T-cell (primary cell): Measurements from ENCODE around the gene ENTPD8. TPM values are rescaled to one million over a fixed set of nuclear protein-coding genes. Genes with fewer than 3 reads are reported as not detected.

Experiments
- ATAC-seq, 4 experiments: fragments of 200-7000 bp in 3 of 4; fragments of 150-1000 bp in 1 of 4; cut with Tn5 transposase; replicated peaks in 1 of 4; 1 replicate in 3 of 4; 2 replicates in 1 of 4; pipeline ENCODE4 v1.10.0; 2021; ENCODE audit warnings: moderate library complexity in 3 of 4, mild to moderate bottlenecking in 2 of 4, moderate number of reproducible peaks in 1 of 4
- CTCF ChIA-PET, 2 donors: fragments of 300-600 bp; sonication (Branson Sonifier 250); formaldehyde crosslinking; loops; one replicate each; lab custom pipeline; 2022; ENCODE audit warnings: antibody characterized with exemption in 2 of 2; lab: Charles Lee
- POLR2A ChIA-PET, 2 donors: fragments of 300-600 bp; sonication (Branson Sonifier 250); formaldehyde crosslinking; loops; one replicate each; lab custom pipeline; 2022; ENCODE audit warnings: antibody characterized with exemption in 2 of 2; lab: Charles Lee
- DNase-seq, 35 experiments: peaks; one replicate each; pipeline versions ENCODE4 v3.0.0 to v3.0.0-alpha.2; 2013 to 2023
- H3K27ac ChIP-seq: one replicate; pipeline ENCODE4 v1.5.1; 2013; ENCODE audit warnings: low read length
- H3K27me3 ChIP-seq, 2 experiments: replicated peaks in 1 of 2; 1 replicate in 1 of 2; 2 replicates in 1 of 2; pipeline versions ENCODE4 v1.6.1 to v1.7.0; 2013; ENCODE audit warnings: low read length in 1 of 2, mixed read lengths in 1 of 2; ENCODE audit not compliant: control insufficient read depth in 2 of 2, insufficient read depth in 2 of 2; ENCODE audit errors: extremely low read depth in 1 of 2
- H3K36me3 ChIP-seq, 2 donors: 1 replicate in 1 of 2; 2 replicates in 1 of 2; pipeline versions ENCODE4 v1.6.1 to v1.7.0; 2013; ENCODE audit warnings: low read length in 1 of 2; ENCODE audit not compliant: control insufficient read depth in 2 of 2, insufficient read depth in 1 of 2; ENCODE audit errors: extremely low read depth in 1 of 2
- H3K4me1 ChIP-seq, 2 experiments: 1 replicate in 1 of 2; 2 replicates in 1 of 2; pipeline versions ENCODE4 v1.6.1 to v1.7.0; 2013; ENCODE audit warnings: low read length in 2 of 2, mixed read lengths in 1 of 2; ENCODE audit not compliant: insufficient read depth in 2 of 2, control insufficient read depth in 1 of 2; ENCODE audit errors: extremely low read depth in 1 of 2
- H3K4me3 ChIP-seq, 2 donors: 1 replicate in 1 of 2; 2 replicates in 1 of 2; pipeline versions ENCODE4 v1.5.1 to v1.7.0; 2013; ENCODE audit warnings: mild to moderate bottlenecking in 2 of 2, low read length in 1 of 2, moderate library complexity in 1 of 2; ENCODE audit not compliant: control insufficient read depth in 1 of 2; ENCODE audit errors: extremely low read depth in 1 of 2
- H3K9me3 ChIP-seq: 2 replicates; pipeline ENCODE4 v1.7.0; 2013
- H3K27ac Mint-ChIP-seq, 2 donors: one replicate each; pipeline ENCODE4 v1.8.0; 2020 to 2021; ENCODE audit warnings: mild to moderate bottlenecking in 2 of 2, mixed read lengths in 2 of 2
- H3K27me3 Mint-ChIP-seq, 2 donors: one replicate each; pipeline ENCODE4 v1.8.0; 2021 to 2022; ENCODE audit warnings: mixed read lengths in 2 of 2
- H3K36me3 Mint-ChIP-seq: one replicate; pipeline ENCODE4 v1.8.0; 2021; ENCODE audit warnings: mixed read lengths
- H3K4me1 Mint-ChIP-seq, 3 donors: one replicate each; pipeline ENCODE4 v1.8.0; 2020 to 2022; ENCODE audit warnings: mixed read lengths in 3 of 3, mild to moderate bottlenecking in 1 of 3
- H3K4me3 Mint-ChIP-seq, 3 donors: one replicate each; pipeline ENCODE4 v1.8.0; 2020 to 2022; ENCODE audit warnings: mild to moderate bottlenecking in 3 of 3, mixed read lengths in 3 of 3, moderate library complexity in 3 of 3
- H3K9me3 Mint-ChIP-seq, 3 donors: one replicate each; pipeline ENCODE4 v1.8.0; 2020 to 2022; ENCODE audit warnings: mixed read lengths in 3 of 3
- WGBS: methylation state at CpG from one replicate; pipeline ENCODE4 v1.1.5; 2013; ENCODE audit warnings: missing lambda C conversion rate; ENCODE audit not compliant: insufficient coverage; 5-methylcytosine and 5-hydroxymethylcytosine counted together
- total RNA-seq, 35 experiments: library from RNA in 6 of 35; stranded (reverse) in 6 of 35; fragments of 120-200 nt in 1 of 35; gene quantifications; one replicate each; pipeline versions ENCODE4 v1.2.1 to v1.2.4 and lab custom pipeline; 2013 to 2026

Gene ENTPD8, protein sequence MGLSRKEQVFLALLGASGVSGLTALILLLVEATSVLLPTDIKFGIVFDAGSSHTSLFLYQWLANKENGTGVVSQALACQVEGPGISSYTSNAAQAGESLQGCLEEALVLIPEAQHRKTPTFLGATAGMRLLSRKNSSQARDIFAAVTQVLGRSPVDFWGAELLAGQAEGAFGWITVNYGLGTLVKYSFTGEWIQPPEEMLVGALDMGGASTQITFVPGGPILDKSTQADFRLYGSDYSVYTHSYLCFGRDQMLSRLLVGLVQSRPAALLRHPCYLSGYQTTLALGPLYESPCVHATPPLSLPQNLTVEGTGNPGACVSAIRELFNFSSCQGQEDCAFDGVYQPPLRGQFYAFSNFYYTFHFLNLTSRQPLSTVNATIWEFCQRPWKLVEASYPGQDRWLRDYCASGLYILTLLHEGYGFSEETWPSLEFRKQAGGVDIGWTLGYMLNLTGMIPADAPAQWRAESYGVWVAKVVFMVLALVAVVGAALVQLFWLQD
- total RNA-seq = not detected
- total RNA-seq (2013) = not detected
- 0 to 0.17 (median 0) reads per million in 29 experiments for total RNA-seq (lab: John Stamatoyannopoulos, UW)

DNA sequence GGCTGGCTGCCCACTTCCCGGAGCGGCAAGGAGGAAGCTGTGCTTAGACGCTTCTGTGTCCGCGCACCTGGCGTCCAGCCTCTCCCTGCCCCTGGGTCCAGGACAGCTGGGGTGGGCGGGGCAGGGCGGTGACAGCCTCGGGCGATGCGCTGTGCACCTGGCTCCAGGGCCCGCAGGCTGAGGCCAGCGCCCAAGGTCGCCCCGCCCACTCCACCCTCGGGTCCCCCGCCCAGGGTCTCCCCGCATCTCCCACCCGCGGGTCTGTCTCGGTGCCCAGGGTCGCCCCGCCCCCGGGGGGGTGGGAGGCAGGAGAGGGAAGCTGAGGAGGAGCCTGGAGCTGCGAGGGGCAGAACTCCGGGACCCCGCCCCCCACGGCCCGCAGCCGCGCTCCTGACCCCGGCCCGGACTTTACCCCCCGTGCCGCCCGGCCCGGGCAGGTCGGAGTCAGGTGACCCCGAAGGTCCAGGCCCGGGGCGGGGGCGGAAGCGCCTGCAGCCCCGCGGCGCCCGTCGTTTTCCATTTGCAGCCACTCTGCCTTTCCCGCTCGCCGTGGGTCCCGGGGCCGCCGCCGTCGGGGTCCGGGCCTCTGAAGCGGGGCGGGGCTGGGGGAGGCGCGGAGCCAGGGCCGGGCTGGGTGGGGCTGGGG, at the start of gene ENTPD8:
Gene ENTPD8 (minus strand): TSS at position 69 of the 646 bp plus-strand sequence. CDS start 3,072 bp downstream, outside the sequence.
- ATAC-seq = peak in 2 of 4 experiments; percentile 20 to 21
- H3K27ac Mint-ChIP-seq = no peak within 1 kb of the TSS

DNA sequence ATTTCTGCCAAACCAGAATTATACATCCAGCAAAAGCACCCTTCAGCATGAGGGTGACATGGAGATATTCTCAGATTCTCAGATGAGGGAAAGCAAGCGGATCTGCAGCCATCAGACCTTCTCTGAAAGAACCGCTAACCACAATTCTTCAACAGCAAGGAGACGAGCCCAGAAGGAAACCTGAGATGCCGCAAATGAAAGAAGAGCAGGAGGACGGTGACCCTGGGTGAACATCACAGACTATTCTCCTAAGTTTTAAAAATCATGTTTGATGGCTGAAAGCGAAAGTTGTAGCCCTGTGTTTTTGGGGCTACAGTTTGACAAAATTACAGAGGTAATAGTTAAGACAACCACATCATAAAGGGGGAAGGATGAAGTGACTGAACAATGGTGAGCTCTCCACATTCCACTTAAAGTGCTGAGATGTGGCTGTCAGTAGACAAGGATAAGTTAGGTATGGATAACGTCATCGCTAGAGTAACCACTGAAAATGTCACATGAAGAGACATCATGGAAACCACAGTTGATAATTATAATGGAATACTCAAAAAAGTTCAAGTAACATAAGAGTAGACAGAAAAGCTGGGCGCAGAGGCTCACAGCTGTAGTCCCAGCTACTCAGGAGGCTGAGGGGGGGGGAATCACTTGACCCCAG, 49.5 kb upstream of the ENTPD8 start:
- Histone ChIP-seq H3K27me3 (peaks cover 0 to 3% of the 10 kb centered on the region in 2 experiments), H3K4me3 (no peak overlapping the region), H3K36me3 (peaks cover 0 to 2% of the 10 kb centered on the region in 2 donors), H3K9me3 (no peaks in the 10 kb centered on the region), H3K27ac (no peak overlapping the region), H3K4me1 (peaks cover 0 to 5% of the 10 kb centered on the region in 2 experiments)
- 100% methylated on average over 1 of the region's 9 CpGs for WGBS
- peak in 1 of 4 experiments; percentile 10 for ATAC-seq
- Mint-ChIP-seq H3K4me3 (no peak overlapping the region), H3K27me3 (no peaks in the 10 kb centered on the region), H3K27ac (no peak overlapping the region), H3K36me3 (no peaks in the 10 kb centered on the region), H3K9me3 (no peaks in the 10 kb centered on the region), H3K4me1 (peaks cover 5 to 8% (median 6%) of the 10 kb centered on the region in 3 donors)
- DNase-seq = no peak
- ChIA-PET CTCF (no interaction called here), POLR2A (no interaction called here)

More for the DNA sequence above, at the start of gene ENTPD8:
- H3K27ac ChIP-seq = no peak within 1 kb of the TSS
- Mint-ChIP-seq H3K27me3 (peaks cover 5 to 16% of the 10 kb centered on the region in 2 donors), H3K9me3 (no peaks in the 10 kb centered on the region), H3K36me3 (no peaks in the 10 kb centered on the region), H3K4me3 (peak within 1 kb of the TSS; percentile 39 to 82 (median 57)), H3K4me1 (peaks cover 15 to 20% (median 16%) of the 10 kb centered on the region in 3 donors)
- POLR2A ChIA-PET = no interaction called here
- H3K36me3 ChIP-seq = no peaks in the 10 kb centered on the region
- H3K4me1 ChIP-seq = peaks cover 0 to 23% of the 10 kb centered on the region in 2 experiments
- 2% methylated on average over 35 of the region's 62 CpGs for WGBS
- CTCF ChIA-PET = interaction anchor here in 1 of 2 donors (0.6 kb wide), 1 partner anchor 487 kb away, joined by 8 read pairs; no protein-coding TSS in a partner anchor
- H3K27me3 ChIP-seq = peaks cover 0 to 56% of the 10 kb centered on the region in 2 experiments
- peak within 1 kb of the TSS in 1 of 2 donors; percentile 1 for H3K4me3 ChIP-seq
- no peaks in the 10 kb centered on the region for H3K9me3 ChIP-seq
- DNase-seq = peak in 1 of 35 experiments; percentile 1

DNA sequence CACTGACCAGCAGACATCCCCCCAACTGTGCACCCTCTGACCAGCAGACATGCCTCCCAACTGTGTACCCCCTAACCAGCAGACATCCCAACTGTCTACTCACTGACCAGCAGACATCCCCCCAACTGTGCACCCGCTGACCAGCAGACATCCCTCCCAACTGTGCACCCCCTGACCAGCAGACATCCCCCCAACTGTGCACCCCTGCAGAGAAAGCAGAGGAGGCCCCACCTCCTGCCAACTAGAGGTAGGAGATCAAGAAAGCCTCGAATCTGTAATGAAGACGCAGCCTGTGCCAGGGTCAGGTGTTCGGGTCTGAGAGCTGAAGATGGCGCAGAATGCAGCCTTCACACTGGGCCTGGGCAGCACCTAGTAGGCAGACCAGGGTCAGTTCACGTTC, 47.7 kb upstream of the ENTPD8 start:
- POLR2A ChIA-PET = no interaction called here

DNA sequence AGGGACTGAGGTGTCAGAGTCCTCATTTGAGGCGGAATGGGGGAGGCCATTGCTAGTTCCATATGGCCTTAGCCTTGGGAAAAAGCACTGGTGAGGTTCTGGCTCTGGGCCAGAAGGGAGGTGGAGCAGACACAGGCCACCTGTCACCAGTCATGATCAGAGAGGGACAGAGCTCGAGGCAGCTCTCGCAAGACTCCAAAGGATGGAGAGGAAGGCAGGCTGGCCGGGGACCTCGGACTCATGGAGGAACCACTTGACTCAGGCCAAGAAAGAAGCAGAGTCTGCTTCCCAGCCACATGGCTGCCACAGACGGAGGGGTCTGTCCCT, 47.1 kb upstream of the ENTPD8 start:
- Mint-ChIP-seq H3K27ac (no peak overlapping the region), H3K4me1 (peaks cover 0 to 8% (median 2%) of the 10 kb centered on the region in 3 donors), H3K9me3 (no peaks in the 10 kb centered on the region), H3K4me3 (no peak overlapping the region), H3K27me3 (no peaks in the 10 kb centered on the region), H3K36me3 (no peaks in the 10 kb centered on the region)
- CTCF ChIA-PET = no interaction called here
- Histone ChIP-seq H3K9me3 (no peaks in the 10 kb centered on the region), H3K4me1 (peaks cover 0 to under 1% of the 10 kb centered on the region in 2 experiments), H3K4me3 (no peak overlapping the region), H3K27me3 (peaks cover 0 to 6% of the 10 kb centered on the region in 2 experiments), H3K27ac (no peak overlapping the region), H3K36me3 (peaks cover 0 to 2% of the 10 kb centered on the region in 2 donors)
- WGBS = 76% methylated on average over 6 of the region's 6 CpGs
- POLR2A ChIA-PET = no interaction called here
- ATAC-seq (no peak), DNase-seq (no peak)

More for the DNA sequence above, 47.7 kb upstream of the ENTPD8 start:
- Mint-ChIP-seq H3K36me3 (no peaks in the 10 kb centered on the region), H3K27ac (no peak overlapping the region), H3K4me3 (no peak overlapping the region), H3K4me1 (peaks cover under 1 to 8% (median 2%) of the 10 kb centered on the region in 3 donors), H3K27me3 (no peaks in the 10 kb centered on the region), H3K9me3 (no peaks in the 10 kb centered on the region)
- Histone ChIP-seq H3K36me3 (peaks cover 0 to 2% of the 10 kb centered on the region in 2 donors), H3K27ac (no peak overlapping the region), H3K9me3 (no peaks in the 10 kb centered on the region), H3K27me3 (peaks cover 0 to 6% of the 10 kb centered on the region in 2 experiments), H3K4me3 (no peak overlapping the region), H3K4me1 (peaks cover 0 to 5% of the 10 kb centered on the region in 2 experiments)
- CTCF ChIA-PET = no interaction called here
- ATAC-seq = no peak
- 90% methylated on average over 5 of the region's 6 CpGs for WGBS
- DNase-seq = no peak

DNA sequence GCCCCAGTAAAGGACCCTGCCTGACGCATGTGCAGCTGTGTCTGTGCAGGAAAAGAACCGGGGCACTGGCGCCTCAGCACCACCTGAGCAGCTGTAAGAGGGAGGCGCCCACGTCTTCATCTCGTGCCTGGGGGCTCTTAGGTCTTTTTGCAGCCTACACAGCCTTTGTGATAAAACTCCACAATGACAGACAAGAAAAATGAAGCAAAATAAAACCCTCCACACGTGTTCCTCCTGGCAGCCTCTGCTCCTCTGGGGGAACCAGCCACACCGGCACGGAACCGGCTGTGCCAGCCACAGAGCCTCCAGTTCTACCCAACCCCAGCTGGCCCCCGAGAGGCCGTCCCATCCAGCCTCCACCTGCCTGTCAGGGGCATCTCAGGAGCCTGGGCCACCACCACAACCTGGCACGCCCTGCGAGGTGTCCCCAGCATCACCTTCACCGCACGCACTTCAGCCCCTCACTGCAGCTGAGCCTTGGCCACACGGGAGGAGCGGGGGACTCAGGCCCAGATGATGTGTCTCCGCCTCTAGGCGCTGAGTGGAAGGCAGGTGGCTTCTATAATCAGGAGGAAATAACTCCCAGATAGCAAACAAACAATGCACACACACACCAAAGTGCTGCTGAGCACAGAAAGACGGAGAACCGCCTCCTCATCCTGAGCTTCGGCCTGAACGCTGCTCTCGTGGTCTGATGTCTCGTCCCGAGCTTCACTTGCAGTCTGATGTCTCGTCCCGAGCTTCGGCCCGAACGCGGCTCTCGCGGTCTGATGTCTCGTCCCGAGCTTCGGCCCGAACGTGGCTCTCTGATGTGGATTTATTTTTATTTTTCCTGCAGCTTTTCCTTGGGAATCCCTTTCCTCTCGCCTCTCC, 46.5 kb upstream of the ENTPD8 start:
- no peak overlapping the region for H3K4me3 Mint-ChIP-seq
- no peaks in the 10 kb centered on the region for H3K27me3 Mint-ChIP-seq
- no peak overlapping the region for H3K27ac ChIP-seq
- no peak overlapping the region for H3K27ac Mint-ChIP-seq
- ChIA-PET CTCF (no interaction called here), POLR2A (no interaction called here)
- H3K4me1 ChIP-seq = no peaks in the 10 kb centered on the region
- DNase-seq (no peak), ATAC-seq (no peak)
- peaks cover 0 to 6% of the 10 kb centered on the region in 2 experiments for H3K27me3 ChIP-seq
- H3K4me3 ChIP-seq = no peak overlapping the region
- H3K4me1 Mint-ChIP-seq = peaks cover 0 to 8% (median 2%) of the 10 kb centered on the region in 3 donors
- no peaks in the 10 kb centered on the region for H3K36me3 Mint-ChIP-seq
- 89% methylated on average over 37 of the region's 41 CpGs for WGBS
- peaks cover 0 to 2% of the 10 kb centered on the region in 2 donors for H3K36me3 ChIP-seq
- H3K9me3 ChIP-seq = no peaks in the 10 kb centered on the region
- H3K9me3 Mint-ChIP-seq = no peaks in the 10 kb centered on the region
